Measurements from ENCODE around the gene NUDT4. TPM values are rescaled to one million over a fixed set of nuclear protein-coding genes. Genes with fewer than 3 reads are reported as not detected.

NUDT4 gene
- polyA plus RNA-seq, 4 donors = 15.9 to 80.8 (median 22.4) TPM

- Histone ChIP-seq H3K27me3 (ENCODE audit: control insufficient read depth in 3 of 3, insufficient read depth in 3 of 3, low read length in 3 of 3) (no peaks in the 10 kb centered on the region), H3K9me3 (ENCODE audit: control insufficient read depth in 2 of 2, insufficient read depth in 1 of 2, low read depth in 1 of 2, low read length in 1 of 2) (no peaks in the 10 kb centered on the region), H3K27ac (ENCODE audit: low read depth in 1 of 3, low read length in 2 of 3) (no peak overlapping the region), H3K36me3 (ENCODE audit: control insufficient read depth in 3 of 3, insufficient read depth in 2 of 3, low read depth in 1 of 3, low read length in 3 of 3) (no peaks in the 10 kb centered on the region), H3K4me1 (ENCODE audit: control insufficient read depth in 3 of 3, insufficient read depth in 2 of 3, low read depth in 1 of 3, low read length in 2 of 3) (peaks cover 0 to 10% (median 8%) of the 10 kb centered on the region in 3 donors), H3K4me3 (ENCODE audit: low read depth in 1 of 3, low read length in 3 of 3) (no peak overlapping the region)
- no peak for FAIRE-seq
- DNase-seq = no peak
- 68 to 79% (median 68%) methylated on average over 3 of the region's 3 CpGs for WGBS, 3 donors
These were observed 60.7 kb downstream of the NUDT4 start for GRCh38 chr12:93438266-93439050.

DNA sequence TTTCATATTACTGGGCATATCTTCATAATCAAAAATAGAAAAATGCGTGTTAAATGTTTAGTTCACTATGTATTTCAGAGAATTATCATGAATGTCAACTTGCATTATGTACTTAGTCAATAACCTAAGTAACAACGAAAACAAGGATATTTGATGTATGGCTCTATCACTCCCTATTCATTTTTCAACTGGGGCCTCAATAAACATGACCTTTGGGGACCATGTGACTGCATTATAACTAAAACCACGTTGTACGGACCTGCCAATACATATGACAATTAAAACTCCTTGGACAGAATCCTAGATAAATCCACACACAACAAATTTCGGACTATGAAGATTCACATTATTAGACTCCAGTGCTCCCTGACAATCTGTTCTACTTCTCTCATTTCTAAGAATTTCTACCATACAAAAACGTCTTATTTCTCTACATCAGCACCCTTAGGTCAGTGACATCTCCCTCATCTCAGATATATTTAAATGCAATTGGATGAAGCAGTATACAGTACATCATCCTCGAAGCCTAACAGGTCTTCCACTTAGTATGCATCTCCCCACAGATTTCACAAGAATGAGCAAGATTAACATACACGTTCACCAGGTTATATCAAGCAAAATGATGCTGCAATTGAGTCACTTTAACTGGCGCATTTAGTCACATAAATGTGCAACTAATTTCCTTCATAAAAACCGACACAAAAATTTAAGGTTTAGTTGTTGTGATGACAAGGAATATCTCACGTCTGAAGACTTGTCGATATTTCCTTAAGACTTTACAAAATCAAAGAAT is 62.5 kb downstream of the NUDT4 start:
- FAIRE-seq = no peak

DNA sequence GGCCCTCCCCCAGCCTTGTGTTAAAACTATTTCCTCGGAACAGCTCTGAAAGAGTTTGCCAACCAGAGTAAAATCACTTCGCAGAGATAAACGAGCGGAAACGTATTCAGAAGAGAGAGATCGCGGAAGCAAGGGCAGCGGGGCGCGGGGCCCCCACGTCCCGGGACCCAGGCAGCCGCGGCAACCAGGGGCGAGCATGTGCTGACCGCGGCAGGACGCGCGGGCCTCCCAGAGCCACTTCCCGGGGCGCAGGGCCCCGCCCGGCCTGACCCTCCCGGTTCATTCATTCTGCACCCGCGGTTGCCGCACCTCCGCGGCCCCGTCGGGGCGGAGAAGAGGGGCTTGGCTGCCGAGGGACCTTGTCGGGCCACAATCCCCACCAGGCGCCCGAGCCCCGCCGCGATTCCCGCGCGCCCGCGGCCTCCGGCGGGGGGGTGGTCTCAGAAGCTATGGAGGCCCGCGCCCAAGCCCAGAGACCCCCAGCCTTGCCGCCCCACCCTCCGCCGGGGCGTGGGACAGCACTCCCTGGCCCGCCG is 63.4 kb downstream of the NUDT4 start:
- FAIRE-seq = no peak
- WGBS, 3 donors = 0% methylated on average over 26 to 55 of the region's 55 CpGs

More for the DNA sequence above, 62.5 kb downstream of the NUDT4 start:
- Histone ChIP-seq H3K27ac (ENCODE audit: low read depth in 1 of 3, low read length in 2 of 3) (no peak overlapping the region), H3K4me1 (ENCODE audit: control insufficient read depth in 3 of 3, insufficient read depth in 2 of 3, low read depth in 1 of 3, low read length in 2 of 3) (peaks cover 0 to 12% (median 8%) of the 10 kb centered on the region in 3 donors), H3K9me3 (ENCODE audit: control insufficient read depth in 2 of 2, insufficient read depth in 1 of 2, low read depth in 1 of 2, low read length in 1 of 2) (no peaks in the 10 kb centered on the region), H3K27me3 (ENCODE audit: control insufficient read depth in 3 of 3, insufficient read depth in 3 of 3, low read length in 3 of 3) (no peaks in the 10 kb centered on the region), H3K36me3 (ENCODE audit: control insufficient read depth in 3 of 3, insufficient read depth in 2 of 3, low read depth in 1 of 3, low read length in 3 of 3) (no peaks in the 10 kb centered on the region), H3K4me3 (ENCODE audit: low read depth in 1 of 3, low read length in 3 of 3) (peak overlapping the region in 2 of 3 donors; percentile 92 to 94)
- WGBS, 3 donors = 8 to 17% (median 9%) methylated on average over 12 of the region's 12 CpGs
- peak in 1 of 2 donors; percentile 24 for DNase-seq

GRCh38 chr12:93441617-93442410 is 64.1 kb downstream of the NUDT4 start, which contains the start of gene UBE2N:
UBE2N (minus strand) TSS chr12:93441947; CDS start chr12:93441884, 63 bp downstream.
- DNase-seq (peak; percentile 96 to 98), FAIRE-seq (no peak)
- Histone ChIP-seq H3K4me1 (ENCODE audit: control insufficient read depth in 3 of 3, insufficient read depth in 2 of 3, low read depth in 1 of 3, low read length in 2 of 3) (peaks cover 0 to 12% (median 8%) of the 10 kb centered on the region in 3 donors), H3K27ac (ENCODE audit: low read depth in 1 of 3, low read length in 2 of 3) (peak within 1 kb of the TSS; percentile 84 to 98 (median 91)), H3K27me3 (ENCODE audit: control insufficient read depth in 3 of 3, insufficient read depth in 3 of 3, low read length in 3 of 3) (no peaks in the 10 kb centered on the region), H3K4me3 (ENCODE audit: low read depth in 1 of 3, low read length in 3 of 3) (peak within 1 kb of the TSS; percentile 92 to 100 (median 94)), H3K9me3 (ENCODE audit: control insufficient read depth in 2 of 2, insufficient read depth in 1 of 2, low read depth in 1 of 2, low read length in 1 of 2) (no peaks in the 10 kb centered on the region), H3K36me3 (ENCODE audit: control insufficient read depth in 3 of 3, insufficient read depth in 2 of 3, low read depth in 1 of 3, low read length in 3 of 3) (no peaks in the 10 kb centered on the region)
- WGBS, 3 donors = 0 to 1% (median 0%) methylated on average over 65 to 105 of the region's 105 CpGs

More for the DNA sequence above, 63.4 kb downstream of the NUDT4 start:
- Histone ChIP-seq H3K27me3 (ENCODE audit: control insufficient read depth in 3 of 3, insufficient read depth in 3 of 3, low read length in 3 of 3) (no peaks in the 10 kb centered on the region), H3K27ac (ENCODE audit: low read depth in 1 of 3, low read length in 2 of 3) (peak overlapping the region; percentile 84 to 98 (median 91)), H3K4me1 (ENCODE audit: control insufficient read depth in 3 of 3, insufficient read depth in 2 of 3, low read depth in 1 of 3, low read length in 2 of 3) (peaks cover 0 to 12% (median 8%) of the 10 kb centered on the region in 3 donors), H3K9me3 (ENCODE audit: control insufficient read depth in 2 of 2, insufficient read depth in 1 of 2, low read depth in 1 of 2, low read length in 1 of 2) (no peaks in the 10 kb centered on the region), H3K36me3 (ENCODE audit: control insufficient read depth in 3 of 3, insufficient read depth in 2 of 3, low read depth in 1 of 3, low read length in 3 of 3) (no peaks in the 10 kb centered on the region), H3K4me3 (ENCODE audit: low read depth in 1 of 3, low read length in 3 of 3) (peak overlapping the region; percentile 92 to 100 (median 94))
- DNase-seq = peak; percentile 51 to 73

DNA sequence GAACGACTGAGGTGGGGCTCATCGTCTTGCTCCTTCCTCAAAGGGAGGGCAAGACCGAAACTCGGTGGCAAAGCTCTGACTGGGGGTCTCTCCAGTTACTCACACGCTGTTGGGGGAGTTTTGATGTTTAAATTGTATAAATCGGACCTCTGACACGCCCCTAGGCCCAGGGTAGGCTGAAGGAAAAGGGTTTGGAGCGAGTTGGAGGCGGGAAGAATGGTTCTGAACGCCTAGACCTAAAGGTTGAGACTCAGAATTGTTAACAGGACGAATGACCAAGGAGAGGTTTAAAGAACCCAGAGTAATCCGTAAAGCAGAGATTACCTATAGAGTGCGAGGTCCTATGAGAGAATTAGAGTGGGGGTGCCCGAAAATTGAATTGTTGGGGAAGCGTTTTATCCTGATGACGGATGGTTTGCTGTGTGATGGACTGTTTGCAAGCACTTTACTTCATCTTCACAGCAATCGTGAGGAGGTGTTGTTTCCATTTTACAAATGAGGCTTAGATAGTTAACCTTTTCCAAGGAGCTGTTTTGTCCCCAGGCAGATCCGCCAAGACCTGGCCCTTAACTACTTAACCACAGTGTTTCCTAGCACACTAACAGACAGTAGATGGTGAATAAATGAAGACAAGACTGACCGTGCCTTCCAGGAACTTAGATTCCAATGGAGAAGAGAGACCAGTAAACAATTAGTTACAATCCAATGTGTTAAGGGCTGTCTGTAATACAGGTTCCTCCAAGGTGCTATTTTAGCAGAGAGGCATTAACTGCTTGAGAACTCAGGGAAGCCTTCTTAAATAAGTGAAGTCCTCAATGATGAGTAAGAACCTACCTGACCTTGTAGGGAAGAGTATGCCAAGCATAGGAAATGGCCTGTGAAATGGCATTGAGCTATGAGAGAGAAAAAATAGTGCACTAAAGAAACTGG is 65.0 kb downstream of the NUDT4 start:
- 3 to 6% (median 5%) methylated on average over 19 of the region's 19 CpGs for WGBS, 3 donors
- Histone ChIP-seq H3K9me3 (ENCODE audit: control insufficient read depth in 2 of 2, insufficient read depth in 1 of 2, low read depth in 1 of 2, low read length in 1 of 2) (no peaks in the 10 kb centered on the region), H3K4me1 (ENCODE audit: control insufficient read depth in 3 of 3, insufficient read depth in 2 of 3, low read depth in 1 of 3, low read length in 2 of 3) (peaks cover 0 to 12% (median 6%) of the 10 kb centered on the region in 3 donors), H3K27ac (ENCODE audit: low read depth in 1 of 3, low read length in 2 of 3) (peak overlapping the region; percentile 77 to 98 (median 84)), H3K36me3 (ENCODE audit: control insufficient read depth in 3 of 3, insufficient read depth in 2 of 3, low read depth in 1 of 3, low read length in 3 of 3) (no peaks in the 10 kb centered on the region), H3K27me3 (ENCODE audit: control insufficient read depth in 3 of 3, insufficient read depth in 3 of 3, low read length in 3 of 3) (no peaks in the 10 kb centered on the region), H3K4me3 (ENCODE audit: low read depth in 1 of 3, low read length in 3 of 3) (peak overlapping the region; percentile 92 to 100 (median 94))
- FAIRE-seq = no peak
- no peak for DNase-seq

DNA sequence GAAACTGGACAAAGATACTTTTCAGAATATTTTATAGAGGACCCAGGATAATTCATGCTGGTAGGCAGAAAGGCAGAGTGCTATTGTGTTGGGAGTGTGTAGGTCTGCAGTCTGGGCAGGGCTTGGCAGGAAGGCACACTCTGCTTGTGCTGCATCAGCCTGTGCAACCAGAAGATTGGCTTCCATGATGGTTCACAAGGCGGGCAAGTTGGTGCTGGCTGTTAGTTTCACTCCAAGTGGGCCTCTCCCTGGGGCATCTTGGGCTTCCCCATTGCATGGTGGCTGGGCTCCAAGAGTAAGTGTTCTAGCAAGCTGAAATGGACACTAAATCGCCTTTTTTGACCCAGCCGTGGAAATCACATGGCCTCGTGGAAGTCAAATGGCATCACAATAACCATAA is 65.9 kb downstream of the NUDT4 start:
- Histone ChIP-seq H3K27ac (ENCODE audit: low read depth in 1 of 3, low read length in 2 of 3) (no peak overlapping the region), H3K4me3 (ENCODE audit: low read depth in 1 of 3, low read length in 3 of 3) (no peak overlapping the region), H3K9me3 (ENCODE audit: control insufficient read depth in 2 of 2, insufficient read depth in 1 of 2, low read depth in 1 of 2, low read length in 1 of 2) (no peaks in the 10 kb centered on the region), H3K4me1 (ENCODE audit: control insufficient read depth in 3 of 3, insufficient read depth in 2 of 3, low read depth in 1 of 3, low read length in 2 of 3) (peaks cover 0 to 12% (median 6%) of the 10 kb centered on the region in 3 donors), H3K27me3 (ENCODE audit: control insufficient read depth in 3 of 3, insufficient read depth in 3 of 3, low read length in 3 of 3) (no peaks in the 10 kb centered on the region), H3K36me3 (ENCODE audit: control insufficient read depth in 3 of 3, insufficient read depth in 2 of 3, low read depth in 1 of 3, low read length in 3 of 3) (no peaks in the 10 kb centered on the region)
- DNase-seq (no peak), FAIRE-seq (no peak)
- WGBS, 3 donors = 92 to 99% (median 93%) methylated on average over 4 of the region's 4 CpGs

DNA sequence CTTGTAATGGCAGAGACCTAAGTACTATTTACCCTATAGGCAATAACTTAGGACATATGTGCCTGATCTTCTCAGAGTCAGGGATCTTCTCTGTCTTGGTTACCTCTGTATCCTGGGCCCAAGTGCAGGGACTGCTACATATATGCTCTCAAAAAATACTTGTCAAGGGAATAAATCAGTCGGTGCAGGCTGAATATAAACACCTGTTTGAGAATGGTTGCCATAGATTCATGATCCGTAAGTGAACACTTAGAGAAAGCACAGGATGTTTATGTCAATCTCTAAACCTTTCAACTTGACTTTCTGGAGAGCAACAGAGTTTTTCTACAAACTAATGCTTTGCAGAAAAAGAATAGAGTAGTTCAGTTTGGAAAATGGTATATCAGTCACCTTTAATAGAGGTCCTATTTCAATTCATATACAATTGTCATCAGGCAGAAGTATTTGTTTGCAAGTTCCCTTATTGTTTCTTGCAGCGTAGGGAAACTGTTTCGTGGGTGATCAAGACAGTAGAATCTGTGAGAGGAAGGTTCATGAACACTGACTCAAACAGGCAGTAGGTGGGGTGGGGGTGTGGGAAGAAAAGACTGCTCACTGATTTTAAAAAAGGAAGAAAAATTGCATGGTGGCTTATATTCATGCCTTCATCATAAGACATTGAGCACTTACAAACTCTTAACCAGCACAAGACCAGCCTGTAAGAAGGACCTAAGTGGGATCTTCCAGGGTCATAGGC is 70.0 kb downstream of the NUDT4 start:
- FAIRE-seq (no peak), DNase-seq (no peak)
- Histone ChIP-seq H3K4me1 (ENCODE audit: control insufficient read depth in 3 of 3, insufficient read depth in 2 of 3, low read depth in 1 of 3, low read length in 2 of 3) (peaks cover 0 to 6% (median 0%) of the 10 kb centered on the region in 3 donors), H3K36me3 (ENCODE audit: control insufficient read depth in 3 of 3, insufficient read depth in 2 of 3, low read depth in 1 of 3, low read length in 3 of 3) (no peaks in the 10 kb centered on the region), H3K27ac (ENCODE audit: low read depth in 1 of 3, low read length in 2 of 3) (no peak overlapping the region), H3K27me3 (ENCODE audit: control insufficient read depth in 3 of 3, insufficient read depth in 3 of 3, low read length in 3 of 3) (no peaks in the 10 kb centered on the region), H3K9me3 (ENCODE audit: control insufficient read depth in 2 of 2, insufficient read depth in 1 of 2, low read depth in 1 of 2, low read length in 1 of 2) (no peaks in the 10 kb centered on the region), H3K4me3 (ENCODE audit: low read depth in 1 of 3, low read length in 3 of 3) (no peak overlapping the region)
- 54 to 80% (median 69%) methylated on average over 4 of the region's 4 CpGs for WGBS, 3 donors

Data from small intestine (tissue), 7 donors.